ENCODE data around the gene ELAVL3. TPM values are rescaled to one million over a fixed set of nuclear protein-coding genes. Genes with fewer than 3 reads are reported as not detected.

The ELAVL3 gene
- total and polyA plus RNA-seq, 2 of the 8 experiments (the other 6 are each of a cell fraction or from before 2014, with no cell fraction given) = 0.80 to 1.0 TPM

DNA sequence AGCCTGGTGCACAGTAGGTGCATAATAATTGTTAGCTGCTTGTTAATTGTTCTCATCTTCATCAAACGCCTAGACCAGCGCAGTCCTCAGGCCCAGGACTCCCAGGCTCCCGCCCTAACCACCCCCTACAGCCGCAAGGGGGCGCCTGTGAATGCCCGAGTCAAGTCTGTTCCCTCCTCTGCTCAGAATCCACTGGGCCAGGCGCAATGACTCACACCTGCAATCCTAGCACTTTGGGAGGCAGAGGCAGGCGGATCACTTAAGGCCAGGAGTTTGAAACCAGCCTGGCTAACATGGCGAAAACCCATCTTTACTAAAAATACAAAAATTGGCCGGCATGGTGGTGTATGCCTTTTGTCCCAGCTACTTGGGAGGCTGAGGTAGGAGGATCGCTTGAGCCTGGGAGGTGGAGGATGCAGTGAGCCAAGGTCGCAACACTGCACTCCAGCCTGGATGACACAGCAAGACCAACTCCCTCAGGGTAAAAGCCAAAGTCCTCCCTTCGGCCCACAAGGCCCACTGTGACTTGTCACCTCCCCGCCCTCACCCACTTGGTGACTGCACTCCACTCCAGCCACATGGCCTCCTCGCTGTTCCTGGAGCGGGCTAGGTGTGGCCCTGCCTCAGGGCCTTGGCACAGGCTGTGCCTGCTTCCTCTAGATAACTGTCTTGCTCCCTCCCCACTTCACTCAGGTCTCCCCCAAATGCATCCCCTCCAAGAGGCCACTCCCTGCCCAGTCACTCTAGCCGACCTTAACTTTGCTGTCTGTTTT is 15.7 kb upstream of the ELAVL3 start (continued):
- TF ChIP-seq GABPA (IDR thresholded peaks at IDR 0.05; ENCODE audit: borderline replicate concordance, insufficient read depth, low read length) = peak; percentile 45; the same call in 1 of the 2 replicates
- no peak for TF ChIP-seq POLR2A (IDR thresholded peaks at IDR 0.05; ENCODE audit: control extremely low read depth in 1 of 2, low read depth in 2 of 2, low read length in 2 of 2)
- peak; percentile 62 to 76 for TF ChIP-seq RAD21 (IDR thresholded peaks at IDR 0.05 in 1 of 2, conservative IDR thresholded peaks at IDR 0.05 in 1 of 2; ENCODE audit: low read depth in 2 of 2, low read length in 2 of 2)
- TF ChIP-seq RBBP5 (IDR thresholded peaks at IDR 0.05; ENCODE audit: borderline replicate concordance, low read depth, low read length) = no peak
